GM23338 (cell line): ENCODE data around the gene CETP. TPM values are rescaled to one million over a fixed set of nuclear protein-coding genes. Genes with fewer than 3 reads are reported as not detected.

Source experiments
- ATAC-seq: fragments of 200-7000 bp; cut with Tn5 transposase; 3 replicates; pipeline ENCODE4 v1.9.1; 2020
- DNase-seq: peaks from one replicate; pipeline ENCODE4 v3.0.0-alpha.2; 2015; ENCODE audit warnings: low spot score
- H2AFZ ChIP-seq: fragments of 200-600 bp; sonication (generic); 2 replicates; pipeline ENCODE4 v1.8.0; 2016; ENCODE audit warnings: antibody characterized with exemption, mild to moderate bottlenecking, moderate library complexity
- H3F3A ChIP-seq: fragments of 200-600 bp; sonication (generic); replicated peaks from 2 replicates; pipeline ENCODE4 v1.8.0; 2017; ENCODE audit warnings: antibody characterized with exemption, mixed run types, low read depth
- H3K27ac ChIP-seq: fragments of 200-600 bp; sonication (generic); 2 replicates; pipeline ENCODE4 v1.6.1; 2016; ENCODE audit warnings: low read depth
- H3K27me3 ChIP-seq: fragments of 200-600 bp; sonication (generic); 2 replicates; pipeline ENCODE4 v1.8.0; 2016; ENCODE audit warnings: mild to moderate bottlenecking, mixed run types, moderate library complexity; ENCODE audit not compliant: insufficient read depth
- H3K36me3 ChIP-seq: fragments of 200-600 bp; sonication (generic); 2 replicates; pipeline ENCODE4 v1.8.0; 2016; ENCODE audit warnings: mild to moderate bottlenecking; ENCODE audit not compliant: insufficient read depth
- H3K4me1 ChIP-seq: fragments of 200-600 bp; sonication (generic); 2 replicates; pipeline ENCODE4 v1.8.0; 2016; ENCODE audit warnings: mild to moderate bottlenecking, moderate library complexity; ENCODE audit not compliant: insufficient read depth
- H3K4me2 ChIP-seq: fragments of 200-600 bp; sonication (generic); 2 replicates; pipeline ENCODE4 v1.7.1; 2017; ENCODE audit warnings: mixed run types
- H3K4me3 ChIP-seq: fragments of 200-600 bp; sonication (generic); 2 replicates; pipeline ENCODE4 v1.6.1; 2016; ENCODE audit warnings: mixed run types
- H3K79me2 ChIP-seq: fragments of 200-600 bp; sonication (generic); replicated peaks from 2 replicates; pipeline ENCODE4 v1.8.0; 2017; ENCODE audit warnings: mild to moderate bottlenecking; ENCODE audit not compliant: insufficient read depth
- H3K9me2 ChIP-seq: fragments of 200-600 bp; sonication (generic); 2 replicates; pipeline ENCODE4 v1.8.0; 2017; ENCODE audit not compliant: insufficient read depth
- H4K20me1 ChIP-seq: fragments of 200-600 bp; sonication (generic); replicated peaks from 2 replicates; pipeline ENCODE4 v1.8.0; 2017; ENCODE audit warnings: mild to moderate bottlenecking; ENCODE audit not compliant: insufficient read depth
- H3K27ac Mint-ChIP-seq: 2 replicates; pipeline ENCODE4 v1.8.0; 2020; ENCODE audit warnings: inconsistent platforms, mild to moderate bottlenecking, moderate library complexity, mixed read lengths
- H3K27me3 Mint-ChIP-seq: 3 replicates; pipeline ENCODE4 v1.8.0; 2022; ENCODE audit warnings: low read depth, mild to moderate bottlenecking, moderate library complexity, mixed read lengths, inconsistent platforms; ENCODE audit not compliant: insufficient read depth, poor library complexity
- H3K36me3 Mint-ChIP-seq: 3 replicates; pipeline ENCODE4 v1.8.0; 2021; ENCODE audit warnings: low read depth, mild to moderate bottlenecking, inconsistent platforms, moderate library complexity, mixed read lengths
- H3K4me1 Mint-ChIP-seq: 3 replicates; pipeline ENCODE4 v1.8.0; 2020; ENCODE audit warnings: mild to moderate bottlenecking, inconsistent platforms, mixed read lengths
- H3K4me3 Mint-ChIP-seq: 3 replicates; pipeline ENCODE4 v1.8.0; 2021; ENCODE audit warnings: moderate library complexity, mild to moderate bottlenecking, inconsistent platforms, mixed read lengths
- H3K9me3 Mint-ChIP-seq: 3 replicates; pipeline ENCODE4 v1.8.0; 2020; ENCODE audit warnings: moderate library complexity, mild to moderate bottlenecking, inconsistent platforms, mixed read lengths
- CTCF ChIP-seq, 2 experiments: fragments of 200-600 bp in 1 of 2; sonication (generic) in 1 of 2; conservative IDR thresholded peaks; 2 replicates each; pipeline versions ENCODE4 v1.5.1 to v1.6.1; 2016 to 2017; ENCODE audit warnings: antibody characterized with exemption in 2 of 2, low read depth in 2 of 2, mild to moderate bottlenecking in 2 of 2, moderate library complexity in 1 of 2
- ETS1 ChIP-seq: IDR thresholded peaks from 2 replicates; pipeline ENCODE4 v1.6.1; 2016; ENCODE audit warnings: antibody characterized with exemption
- POLR2AphosphoS5 ChIP-seq: IDR thresholded peaks from 2 replicates; pipeline ENCODE4 v1.6.1; 2016; ENCODE audit warnings: antibody characterized with exemption, low read depth
- ZNF331 ChIP-seq: fragments of 250-450 bp; sonication (Bioruptor Pico); IDR thresholded peaks from 2 replicates; pipeline ENCODE4 v1.5.0; 2020; ENCODE audit warnings: low read depth, mild to moderate bottlenecking, moderate library complexity
- polyA plus RNA-seq: library from polyadenylated mRNA; unstranded; fragments of >200 nt; fragmentation: Nextera tagmentation; extraction: Ambion mirVana; gene quantifications from 2 replicates; pipeline ENCODE4 v1.2.1, GENCODE V29; 2016
- total RNA-seq: library from RNA; depleted of rRNA; stranded (reverse); fragments of >200 nt; shearing (Covaris generic); gene quantifications from 2 replicates; pipeline ENCODE4 v1.2.3, GENCODE V29; 2014

Gene CETP
- total and polyA plus RNA-seq, 2 experiments from 2014 or later, result not detected

DNA sequence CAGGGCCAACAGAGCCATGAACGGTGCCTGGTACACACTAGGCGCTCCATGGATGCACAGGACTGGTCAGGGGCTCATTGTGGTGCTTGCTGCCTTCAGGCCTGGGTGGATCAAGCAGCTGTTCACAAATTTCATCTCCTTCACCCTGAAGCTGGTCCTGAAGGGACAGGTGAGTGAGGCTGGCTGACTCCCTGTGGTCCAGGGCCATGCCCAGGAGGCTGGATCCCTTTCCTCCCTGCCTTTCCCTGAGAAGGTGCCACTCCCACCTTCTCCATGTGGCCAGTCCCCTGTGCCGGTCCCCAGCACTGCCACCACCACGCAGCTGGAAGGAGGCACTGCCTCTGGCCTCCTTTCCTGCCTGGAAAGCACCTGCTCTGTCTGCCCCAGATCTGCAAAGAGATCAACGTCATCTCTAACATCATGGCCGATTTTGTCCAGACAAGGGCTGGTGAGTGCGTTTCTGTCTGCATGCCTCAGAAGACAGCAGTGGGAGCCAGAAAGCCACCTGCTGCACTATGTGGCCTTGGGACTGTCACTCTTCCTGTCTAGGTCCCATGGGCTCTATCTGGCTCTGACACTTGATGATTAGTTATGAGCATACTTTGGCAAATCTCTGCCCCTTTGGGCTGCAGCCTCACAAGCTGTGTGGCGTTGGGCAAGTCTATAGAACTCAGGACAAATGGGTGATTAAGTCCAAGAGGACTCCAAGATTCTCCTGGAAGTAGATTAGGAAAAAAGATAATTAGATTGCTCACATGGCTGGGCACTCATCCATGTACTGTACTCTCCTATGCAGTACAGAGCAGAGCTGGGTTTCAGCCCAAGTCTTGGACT is 9.4 kb downstream of the CETP start:
- TF ChIP-seq ETS1, result no peak
- H3K27ac Mint-ChIP-seq, result no peak overlapping the region
- DNase-seq, result no peak
- ATAC-seq, result no peak
- Histone ChIP-seq H3K27me3 (no peaks in the 10 kb centered on the region), H4K20me1 (no peaks in the 10 kb centered on the region), H3K4me1 (no peaks in the 10 kb centered on the region), H3K4me3 (no peak overlapping the region), H3K27ac (no peak overlapping the region), H3K4me2 (no peak overlapping the region), H3K9me2 (no peaks in the 10 kb centered on the region), H3F3A (no peaks in the 10 kb centered on the region), H3K79me2 (no peaks in the 10 kb centered on the region), H3K36me3 (no peaks in the 10 kb centered on the region), H2AFZ (no peak overlapping the region)
- H3K27me3 Mint-ChIP-seq, result peaks cover 10% of the 10 kb centered on the region
- H3K4me3 Mint-ChIP-seq, result no peak overlapping the region
- 0 out of 3 replicates have a peak, but pooled peaks cover 2% of the 10 kb centered on the region for H3K9me3 Mint-ChIP-seq
- H3K4me1 Mint-ChIP-seq, result no peaks in the 10 kb centered on the region; the same call in 2 of the 3 replicates
- H3K36me3 Mint-ChIP-seq, result no peaks in the 10 kb centered on the region

GRCh38 chr16:56971768-56972043 is 10.0 kb downstream of the CETP start:
- H3K4me3 ChIP-seq, result no peak overlapping the region
- H4K20me1 ChIP-seq, result no peaks in the 10 kb centered on the region
- no peak for TF ChIP-seq ETS1
- no peak for TF ChIP-seq POLR2AphosphoS5
- TF ChIP-seq ZNF331, result no peak
- TF ChIP-seq CTCF (conservative IDR thresholded peaks at IDR 0.05; ENCODE audit: low read depth in 2 of 2), result no peak
- H3K36me3 ChIP-seq, result no peaks in the 10 kb centered on the region
- Mint-ChIP-seq H3K27ac (no peak overlapping the region), H3K4me3 (no peak overlapping the region), H3K9me3 (0 out of 3 replicates have a peak, but pooled peaks cover 2% of the 10 kb centered on the region), H3K36me3 (no peaks in the 10 kb centered on the region), H3K27me3 (peaks cover 10% of the 10 kb centered on the region), H3K4me1 (no peaks in the 10 kb centered on the region)
- ATAC-seq (no peak), DNase-seq (no peak)
- no peaks in the 10 kb centered on the region for H3K79me2 ChIP-seq
- H3K4me1 ChIP-seq, result no peaks in the 10 kb centered on the region
- H3K27ac ChIP-seq, result no peak overlapping the region
- no peaks in the 10 kb centered on the region for H3F3A ChIP-seq
- no peak overlapping the region for H3K4me2 ChIP-seq
- H2AFZ ChIP-seq, result no peak overlapping the region
- H3K9me2 ChIP-seq, result no peaks in the 10 kb centered on the region
- H3K27me3 ChIP-seq, result no peaks in the 10 kb centered on the region
